Endothelial cell (in vitro differentiated cells): ENCODE results near the gene FGFR4. TPM values are rescaled to one million over a fixed set of nuclear protein-coding genes. Genes with fewer than 3 reads are reported as not detected.

Source experiments
- DNase-seq: peaks from one replicate; pipeline ENCODE4 v3.0.0; 2021; ENCODE audit warnings: low spot score
- H3K27ac Mint-ChIP-seq: one replicate; pipeline ENCODE4 v1.8.0; 2021; ENCODE audit warnings: mixed read lengths, inconsistent platforms; ENCODE audit not compliant: unreplicated experiment
- H3K27me3 Mint-ChIP-seq: one replicate; pipeline ENCODE4 v1.8.0; 2021; ENCODE audit warnings: mild to moderate bottlenecking, moderate library complexity, mixed read lengths, inconsistent platforms; ENCODE audit not compliant: unreplicated experiment
- H3K36me3 Mint-ChIP-seq: one replicate; pipeline ENCODE4 v1.8.0; 2021; ENCODE audit warnings: mild to moderate bottlenecking, low read depth, mixed read lengths, inconsistent platforms; ENCODE audit not compliant: unreplicated experiment
- H3K4me1 Mint-ChIP-seq: one replicate; pipeline ENCODE4 v1.8.0; 2021; ENCODE audit warnings: mild to moderate bottlenecking, mixed read lengths, inconsistent platforms; ENCODE audit not compliant: unreplicated experiment
- H3K4me3 Mint-ChIP-seq: one replicate; pipeline ENCODE4 v1.8.0; 2021; ENCODE audit warnings: mild to moderate bottlenecking, mixed read lengths, inconsistent platforms; ENCODE audit not compliant: unreplicated experiment
- H3K9me3 Mint-ChIP-seq: one replicate; pipeline ENCODE4 v1.8.0; 2021; ENCODE audit warnings: mixed read lengths, inconsistent platforms; ENCODE audit not compliant: unreplicated experiment
- CTCF ChIP-seq: fragments of 200-600 bp; sonication (generic); IDR thresholded peaks from one replicate; pipeline ENCODE4 v1.5.0; 2021; ENCODE audit warnings: antibody characterized with exemption; ENCODE audit not compliant: unreplicated experiment
- total RNA-seq: library from RNA; stranded (reverse); fragmentation: NEBNext Ultra II Directional; extraction: Animal tissue kit (Norgen Biotek cat#: 25700); gene quantifications from one replicate; pipeline ENCODE4 v1.2.1, GENCODE V29; 2021; ENCODE audit not compliant: unreplicated experiment

The FGFR4 gene
- total RNA-seq, 1 donor from 2014 or later = 11.0 TPM

GRCh38 chr5:177083357-177083756 is 3.4 kb upstream of the FGFR4 start:
- no peak overlapping the region for H3K27ac Mint-ChIP-seq

GRCh38 chr5:177084175-177084574 is 2.5 kb upstream of the FGFR4 start:
- Mint-ChIP-seq H3K9me3 (no peaks in the 10 kb centered on the region), H3K4me1 (peaks cover 28% of the 10 kb centered on the region), H3K4me3 (no peak overlapping the region), H3K27ac (no peak overlapping the region), H3K36me3 (no peaks in the 10 kb centered on the region), H3K27me3 (peaks cover 15% of the 10 kb centered on the region)
- no peak for TF ChIP-seq CTCF
- DNase-seq = no peak

More at GRCh38 chr5:177083357-177083756, 3.4 kb upstream of the FGFR4 start:
- peaks cover 21% of the 10 kb centered on the region for H3K4me1 Mint-ChIP-seq
- H3K36me3 Mint-ChIP-seq = no peaks in the 10 kb centered on the region
- H3K9me3 Mint-ChIP-seq = no peaks in the 10 kb centered on the region
- DNase-seq = no peak
- H3K4me3 Mint-ChIP-seq = no peak overlapping the region
- peaks cover 14% of the 10 kb centered on the region for H3K27me3 Mint-ChIP-seq
- no peak for TF ChIP-seq CTCF

- no peak overlapping the region for H3K27ac Mint-ChIP-seq
- no peak for DNase-seq
- H3K4me1 Mint-ChIP-seq = peaks cover 33% of the 10 kb centered on the region
- no peak for TF ChIP-seq CTCF
- H3K27me3 Mint-ChIP-seq = peaks cover 21% of the 10 kb centered on the region
- no peaks in the 10 kb centered on the region for H3K36me3 Mint-ChIP-seq
- H3K4me3 Mint-ChIP-seq = peak overlapping the region; percentile 64
- no peaks in the 10 kb centered on the region for H3K9me3 Mint-ChIP-seq
Observed at GRCh38 chr5:177085985-177086653, 596 bp upstream of the FGFR4 start.

- Mint-ChIP-seq H3K9me3 (no peaks in the 10 kb centered on the region), H3K27me3 (peaks cover 27% of the 10 kb centered on the region), H3K4me3 (peak overlapping the region; percentile 17), H3K4me1 (peaks cover 33% of the 10 kb centered on the region), H3K27ac (no peak overlapping the region), H3K36me3 (no peaks in the 10 kb centered on the region)
- no peak for TF ChIP-seq CTCF
- DNase-seq = no peak
Observed at GRCh38 chr5:177087398-177088005, 787 bp downstream of the FGFR4 start.

- DNase-seq = no peak
- Mint-ChIP-seq H3K9me3 (no peaks in the 10 kb centered on the region), H3K27me3 (peaks cover 20% of the 10 kb centered on the region), H3K4me3 (peak overlapping the region; percentile 78), H3K4me1 (peaks cover 28% of the 10 kb centered on the region), H3K27ac (no peak overlapping the region), H3K36me3 (no peaks in the 10 kb centered on the region)
- TF ChIP-seq CTCF = no peak
Observed at GRCh38 chr5:177089127-177089526, 2.4 kb downstream of the FGFR4 start.
